Cardiac septum (tissue), 1 donor: ENCODE measurements around the gene PHIP. TPM values are rescaled to one million over a fixed set of nuclear protein-coding genes. Genes with fewer than 3 reads are reported as not detected.

Source experiments
- DNase-seq: peaks from one replicate; pipeline ENCODE4 v3.0.0-alpha.2; 2020; ENCODE audit warnings: low spot score
- intact Hi-C: fragments of 100-400 bp; cut with DNase I; formaldehyde crosslinking; loops from one replicate; pipeline ENCODE4 v1.14.0; 2022
- total RNA-seq: library from RNA; stranded (reverse); fragmentation: NEBNext Ultra II Directional; extraction: Animal tissue kit (Norgen Biotek cat#: 25700); gene quantifications from one replicate; pipeline ENCODE4 v1.2.1, GENCODE V29; 2021
- donor health status: DM: no; HTN: no; CAD: no.

PHIP gene
- total RNA-seq, 1 donor from 2014 or later, result 16.8 TPM

DNA sequence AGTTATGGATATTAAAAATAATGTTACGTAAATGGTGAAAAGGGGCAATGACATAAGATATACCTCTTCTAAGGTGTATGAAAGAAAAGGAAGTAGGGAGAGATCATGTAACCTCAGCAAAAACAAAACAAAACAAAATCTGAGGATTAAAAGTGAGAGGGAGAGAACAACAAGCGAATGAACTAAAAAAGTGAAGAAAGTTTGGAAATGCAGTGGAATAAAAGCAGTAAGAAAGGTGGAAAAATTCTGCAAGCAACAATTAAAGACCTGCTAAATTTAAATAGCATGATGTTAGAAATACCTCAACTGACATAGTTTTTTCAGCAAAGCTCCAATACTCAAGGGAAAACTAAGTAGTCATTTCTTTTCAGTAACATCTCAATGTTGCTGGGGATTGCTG is 48.0 kb downstream of the PHIP start:
- intact Hi-C loops, result no loop called here
- no peak for DNase-seq

- DNase-seq, result no peak
- intact Hi-C loops, result no loop called here
Measured at GRCh38 chr6:79028641-79029314, 49.3 kb downstream of the PHIP start.

GRCh38 chr6:79011940-79012339 is 66.1 kb downstream of the PHIP start:
- DNase-seq, result no peak
- intact Hi-C loops, result no loop called here

- intact Hi-C loops, result no loop called here
- DNase-seq, result no peak
Measured at GRCh38 chr6:79010422-79010821, 67.6 kb downstream of the PHIP start.

DNA sequence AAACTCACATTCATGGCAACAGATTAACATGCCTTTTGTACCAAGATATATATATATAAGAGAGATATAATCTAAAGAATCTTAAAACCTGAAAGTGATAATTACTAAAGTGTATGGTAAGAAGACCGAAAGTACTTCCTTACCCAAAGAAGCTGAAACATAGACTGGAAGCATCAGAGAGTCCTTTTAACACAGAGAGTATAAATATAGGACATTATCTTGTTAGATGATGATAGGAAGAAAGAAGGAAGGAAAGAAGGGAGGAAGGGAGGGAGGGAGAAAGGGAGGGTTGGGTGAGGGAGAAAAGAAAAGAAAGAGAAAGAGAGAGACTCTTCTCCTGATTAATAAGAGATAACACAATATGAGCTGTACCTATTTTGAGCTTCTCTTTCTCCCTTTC is 68.2 kb downstream of the PHIP start:
- intact Hi-C loops, result no loop called here
- DNase-seq, result no peak

GRCh38 chr6:79005497-79005896 is 72.6 kb downstream of the PHIP start:
- no peak for DNase-seq
- intact Hi-C loops, result no loop called here

DNA sequence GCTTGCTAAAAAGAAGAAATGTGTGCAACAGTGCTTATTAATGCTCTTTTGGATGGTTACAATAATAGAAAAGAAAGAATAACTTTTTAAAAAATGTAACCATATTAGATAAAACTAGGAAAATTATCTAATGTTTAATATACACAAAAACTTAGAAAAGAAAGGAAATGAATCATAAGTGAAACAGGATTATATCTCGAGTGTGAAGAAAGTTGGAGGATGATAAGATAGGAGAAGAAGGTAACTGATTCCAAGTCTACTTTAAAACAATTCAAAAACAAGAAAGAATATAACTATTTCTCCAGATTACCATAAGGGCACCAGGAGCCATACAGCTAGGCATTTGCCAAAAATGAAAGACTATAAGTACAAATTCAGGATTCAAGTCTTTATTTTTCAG is 73.0 kb downstream of the PHIP start:
- intact Hi-C loops, result no loop called here
- no peak for DNase-seq

- intact Hi-C loops, result no loop called here
- DNase-seq, result no peak
Measured at GRCh38 chr6:79004239-79004638, 73.8 kb downstream of the PHIP start.

- DNase-seq, result no peak
- intact Hi-C loops, result no loop called here
Measured at GRCh38 chr6:79001415-79001814, 76.6 kb downstream of the PHIP start.

DNA sequence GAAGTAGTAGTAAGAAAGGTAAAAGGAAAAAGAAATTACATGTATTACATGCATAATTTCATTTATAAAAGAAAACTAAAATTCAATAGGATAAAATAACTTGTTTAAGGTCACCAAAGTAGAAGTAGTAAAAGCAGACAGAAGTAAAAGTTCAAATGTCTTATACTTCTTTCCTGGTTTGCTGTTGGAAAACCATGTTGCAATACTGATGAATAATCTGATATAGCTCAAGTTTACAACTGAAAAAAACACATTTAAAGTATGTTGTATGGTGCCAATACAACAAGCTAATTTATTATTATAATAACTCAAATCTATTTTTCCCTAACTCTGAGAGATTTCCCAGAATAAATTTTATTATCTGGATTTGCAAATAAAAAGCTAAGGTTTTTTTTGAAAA is 78.3 kb downstream of the PHIP start:
- no peak for DNase-seq
- intact Hi-C loops, result no loop called here

- intact Hi-C loops, result no loop called here
- no peak for DNase-seq
Measured at GRCh38 chr6:78995946-78996345, 82.1 kb downstream of the PHIP start.

DNA sequence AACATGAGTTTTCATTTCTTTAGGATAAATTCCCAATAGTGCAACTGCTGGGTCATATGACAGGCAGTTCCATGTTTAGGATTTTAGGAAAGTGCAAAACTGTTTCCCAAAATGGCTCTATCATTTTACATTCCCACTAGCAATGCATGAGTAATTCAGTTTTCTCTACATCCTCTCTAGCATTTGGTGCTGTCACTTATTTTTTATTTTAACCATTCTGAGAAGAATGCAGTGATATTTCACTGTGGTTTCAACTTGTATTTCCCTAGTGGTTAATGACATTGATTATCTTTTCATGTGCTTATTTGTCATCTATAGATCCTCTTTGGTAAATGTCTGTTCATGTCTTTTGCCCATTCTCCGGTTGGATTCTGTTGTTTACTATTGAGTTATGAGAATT is 82.7 kb downstream of the PHIP start:
- intact Hi-C loops, result no loop called here
- DNase-seq, result no peak

DNA sequence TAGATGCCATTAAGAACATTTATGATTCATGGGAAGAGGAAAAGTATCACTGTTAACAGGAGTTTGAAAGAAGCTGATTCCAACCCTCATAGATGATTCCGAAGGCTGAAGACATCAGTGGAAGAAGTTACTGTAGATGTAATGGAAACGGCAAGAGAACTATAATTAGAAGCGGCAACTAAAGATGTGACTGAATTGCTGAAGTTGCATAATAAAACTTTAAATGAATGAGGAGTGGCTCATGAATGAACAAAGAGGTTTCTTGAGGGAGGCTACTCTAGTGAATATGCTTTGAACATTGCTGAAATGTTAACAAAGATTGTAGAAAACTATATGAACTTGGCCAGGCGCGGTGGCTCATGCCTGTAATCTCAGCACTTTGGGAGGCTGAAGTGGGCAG is 84.1 kb downstream of the PHIP start:
- intact Hi-C loops, result no loop called here
- no peak for DNase-seq

GRCh38 chr6:78989191-78989590 is 88.9 kb downstream of the PHIP start:
- intact Hi-C loops, result no loop called here
- no peak for DNase-seq

DNA sequence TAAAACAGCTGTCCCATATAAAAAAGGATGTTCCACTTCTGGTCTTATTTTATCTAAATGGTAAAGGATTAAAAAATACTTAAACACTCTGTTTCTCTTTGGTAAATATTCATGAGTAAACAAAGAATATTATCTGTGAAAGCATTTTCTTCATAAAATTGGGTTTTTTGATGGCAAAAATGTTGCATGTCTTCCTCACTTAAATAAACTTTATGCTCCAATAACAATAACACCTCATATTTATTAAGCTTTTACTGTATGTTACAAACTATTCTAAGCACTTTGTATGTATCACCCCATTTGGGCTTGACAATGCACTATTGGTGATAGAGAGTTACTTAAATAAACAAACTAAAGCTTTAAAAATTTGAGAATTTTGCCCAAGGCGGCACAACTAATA is 91.9 kb downstream of the PHIP start:
- intact Hi-C loops, result no loop called here
- no peak for DNase-seq

GRCh38 chr6:78984225-78984950 is 93.7 kb downstream of the PHIP start:
- intact Hi-C loops, result no loop called here
- DNase-seq, result no peak

- no peak for DNase-seq
- intact Hi-C loops, result no loop called here
Measured at GRCh38 chr6:78967191-78967590, 110.9 kb downstream of the PHIP start.

- intact Hi-C loops, result no loop called here
- DNase-seq, result no peak
Measured at GRCh38 chr6:78966542-78966941, 111.5 kb downstream of the PHIP start.

GRCh38 chr6:78962448-78962847 is 115.6 kb downstream of the PHIP start:
- intact Hi-C loops, result no loop called here
- DNase-seq, result no peak

DNA sequence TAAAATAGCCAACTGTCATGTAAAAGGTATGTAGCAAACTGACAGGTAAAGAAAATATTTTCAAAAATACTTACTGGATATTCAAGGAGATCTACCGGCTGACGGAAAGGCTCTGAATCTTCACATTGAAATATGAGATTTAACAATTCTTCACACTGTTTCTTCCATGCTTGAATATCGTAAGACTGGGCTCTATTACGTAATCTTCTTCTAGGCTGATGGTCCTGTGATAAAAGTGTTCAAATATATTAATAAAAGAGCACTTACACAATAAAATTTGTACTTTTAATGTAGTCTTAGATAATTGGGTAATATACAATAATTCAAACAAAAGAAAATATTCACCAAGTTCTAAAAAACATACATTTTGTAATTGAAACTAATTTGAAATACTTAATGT is 123.3 kb downstream of the PHIP start:
- DNase-seq, result no peak
- intact Hi-C loops, result no loop called here

DNA sequence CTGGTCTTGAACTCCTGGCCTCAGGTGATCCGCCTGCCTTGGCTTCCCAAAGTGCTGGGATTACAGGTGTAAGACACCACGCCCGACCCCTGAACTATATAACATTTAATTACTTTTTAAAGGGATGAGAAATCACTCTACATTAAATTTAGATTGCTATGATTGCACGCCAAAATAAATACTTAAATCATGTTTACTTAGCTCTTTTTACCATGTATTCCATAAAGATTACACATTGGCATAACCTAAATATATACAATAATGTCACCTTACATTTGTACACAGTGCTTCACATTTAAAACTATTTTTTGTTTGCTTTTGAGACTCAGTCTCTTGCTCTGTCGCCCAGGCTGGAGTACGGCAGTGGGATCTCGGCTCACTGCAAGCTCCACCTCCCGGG is 124.3 kb downstream of the PHIP start:
- DNase-seq, result no peak
- intact Hi-C loops, result no loop called here

GRCh38 chr6:78952362-78952761 is 125.7 kb downstream of the PHIP start:
- intact Hi-C loops, result no loop called here
- no peak for DNase-seq
